ENCODE measurements around the gene RORB. TPM values are rescaled to one million over a fixed set of nuclear protein-coding genes. Genes with fewer than 3 reads are reported as not detected.

Gene RORB
- total RNA-seq, 4 donors from 2014 or later: under 0.01 to 0.66 (median 0.49) TPM

GRCh38 chr9:74503666-74504065 is 6.5 kb downstream of the RORB start:
- intact Hi-C loops (cut with DNase I): no loop called here
- TF ChIP-seq CTCF (IDR thresholded peaks at IDR 0.05) (no peak), EP300 (IDR thresholded peaks at IDR 0.05) (no peak), POLR2A (IDR thresholded peaks at IDR 0.05; ENCODE audit: low read depth) (no peak), POLR2AphosphoS5 (IDR thresholded peaks at IDR 0.05) (no peak)
- Histone ChIP-seq H3K27ac (replicated peaks in 1 of 4) (no peak overlapping the region), H3K36me3 (no peaks in the 10 kb centered on the region), H3K27me3 (peaks cover 0 to 24% (median 14%) of the 10 kb centered on the region in 4 donors), H3K4me1 (peaks cover 3 to 25% (median 18%) of the 10 kb centered on the region in 4 donors), H3K4me3 (no peak overlapping the region), H3K9me3 (no peaks in the 10 kb centered on the region)
- 96% methylated on average over 3 of the region's 3 CpGs for WGBS
- no peak for DNase-seq (ENCODE audit: extremely low spot score)

GRCh38 chr9:74511333-74511732 is 14.2 kb downstream of the RORB start:
- Histone ChIP-seq H3K9me3 (no peaks in the 10 kb centered on the region), H3K4me1 (no peaks in the 10 kb centered on the region), H3K36me3 (no peaks in the 10 kb centered on the region), H3K27ac (replicated peaks in 1 of 4) (no peak overlapping the region), H3K27me3 (no peaks in the 10 kb centered on the region), H3K4me3 (no peak overlapping the region)
- intact Hi-C loops (cut with DNase I): no loop called here
- no peak for TF ChIP-seq POLR2AphosphoS5 (IDR thresholded peaks at IDR 0.05)
- TF ChIP-seq POLR2A (IDR thresholded peaks at IDR 0.05; ENCODE audit: low read depth): no peak
- DNase-seq (ENCODE audit: extremely low spot score): no peak
- WGBS: 87% methylated on average over 2 of the region's 2 CpGs

DNA sequence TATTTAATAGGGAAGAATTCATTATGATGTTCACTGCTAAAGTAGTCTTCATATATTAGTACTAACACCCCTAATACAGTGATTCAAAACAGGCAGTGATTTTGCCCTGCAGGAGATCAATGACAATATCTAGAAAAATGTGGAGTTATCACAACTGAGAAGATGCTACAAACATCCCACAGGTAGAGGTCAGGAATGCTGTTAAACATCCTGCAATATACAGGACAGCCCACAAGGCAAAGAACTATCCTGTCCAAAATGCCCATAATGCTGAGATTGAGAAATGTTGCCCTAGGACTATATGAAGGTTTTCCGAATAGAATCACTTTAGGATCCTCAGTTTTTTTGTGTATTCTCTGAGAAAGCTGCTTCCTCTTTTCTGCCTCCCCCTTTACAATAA is 15.3 kb downstream of the RORB start:
- no peak overlapping the region for H3K27ac ChIP-seq (replicated peaks in 1 of 4)
- no peak for DNase-seq (ENCODE audit: extremely low spot score)
- no peak overlapping the region for H3K4me3 ChIP-seq
- H3K9me3 ChIP-seq: no peaks in the 10 kb centered on the region
- no peak for TF ChIP-seq EP300 (IDR thresholded peaks at IDR 0.05)
- no peak for TF ChIP-seq POLR2A (IDR thresholded peaks at IDR 0.05; ENCODE audit: low read depth)
- no peak for TF ChIP-seq CTCF (IDR thresholded peaks at IDR 0.05)
- TF ChIP-seq POLR2AphosphoS5 (IDR thresholded peaks at IDR 0.05): no peak
- intact Hi-C loops (cut with DNase I): no loop called here
- no peaks in the 10 kb centered on the region for H3K36me3 ChIP-seq
- H3K27me3 ChIP-seq: no peaks in the 10 kb centered on the region
- WGBS: 96% methylated on average over 1 of the region's 1 CpG
- no peaks in the 10 kb centered on the region for H3K4me1 ChIP-seq

DNA sequence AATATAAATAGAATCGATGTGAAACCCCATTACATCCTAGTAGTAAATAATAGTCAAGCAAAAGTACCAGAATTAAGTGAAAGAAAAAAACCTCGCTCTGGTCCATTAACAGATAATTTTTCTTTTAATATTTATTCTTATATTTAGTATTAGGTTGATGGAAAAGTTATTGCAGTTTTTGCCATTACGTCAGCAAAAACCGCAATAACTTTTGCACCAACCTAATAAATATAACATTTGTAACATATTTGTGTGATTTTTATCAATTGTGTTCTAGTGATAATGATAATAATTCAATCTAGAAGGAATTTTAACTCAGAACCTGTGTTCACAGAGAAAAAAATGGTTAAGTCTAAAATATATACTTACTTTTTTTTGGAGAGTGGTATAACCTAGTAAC is 16.1 kb downstream of the RORB start:
- no peak for TF ChIP-seq CTCF (IDR thresholded peaks at IDR 0.05)
- TF ChIP-seq POLR2AphosphoS5 (IDR thresholded peaks at IDR 0.05): no peak
- TF ChIP-seq EP300 (IDR thresholded peaks at IDR 0.05): no peak
- TF ChIP-seq POLR2A (IDR thresholded peaks at IDR 0.05; ENCODE audit: low read depth): no peak
- Histone ChIP-seq H3K27me3 (no peaks in the 10 kb centered on the region), H3K36me3 (no peaks in the 10 kb centered on the region), H3K4me3 (no peak overlapping the region), H3K27ac (replicated peaks in 1 of 4) (no peak overlapping the region), H3K4me1 (no peaks in the 10 kb centered on the region), H3K9me3 (no peaks in the 10 kb centered on the region)
- WGBS: 87% methylated on average over 4 of the region's 4 CpGs
- no peak for DNase-seq (ENCODE audit: extremely low spot score)
- intact Hi-C loops (cut with DNase I): no loop called here

DNA sequence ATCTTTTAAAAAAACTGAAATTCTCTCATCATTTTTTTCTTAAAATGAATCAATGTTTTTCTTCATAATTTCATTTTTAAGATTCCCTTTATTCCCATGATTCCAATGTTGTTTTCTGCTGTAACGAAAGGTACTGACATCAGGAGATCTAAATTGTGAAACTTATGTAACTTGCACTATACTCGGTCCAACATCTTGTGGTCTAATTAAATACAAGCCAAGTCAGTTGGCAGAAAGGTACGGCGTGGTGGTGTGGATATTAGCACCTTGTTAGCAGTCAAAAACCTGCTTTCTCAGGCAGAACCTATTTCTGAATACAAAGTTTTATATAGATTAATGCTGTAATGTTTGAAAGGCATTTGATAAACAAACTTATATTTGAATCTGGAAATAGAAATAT is 20.1 kb downstream of the RORB start:
- intact Hi-C loops (cut with DNase I): no loop called here
- H3K4me1 ChIP-seq: no peaks in the 10 kb centered on the region
- no peak for DNase-seq (ENCODE audit: extremely low spot score)
- no peak for TF ChIP-seq CTCF (IDR thresholded peaks at IDR 0.05)
- TF ChIP-seq POLR2A (IDR thresholded peaks at IDR 0.05; ENCODE audit: low read depth): no peak
- TF ChIP-seq EP300 (IDR thresholded peaks at IDR 0.05): no peak
- no peak for TF ChIP-seq POLR2AphosphoS5 (IDR thresholded peaks at IDR 0.05)
- H3K27ac ChIP-seq (replicated peaks in 1 of 4): no peak overlapping the region
- 86% methylated on average over 4 of the region's 4 CpGs for WGBS
- H3K9me3 ChIP-seq: no peaks in the 10 kb centered on the region
- no peak overlapping the region for H3K4me3 ChIP-seq
- no peaks in the 10 kb centered on the region for H3K36me3 ChIP-seq
- no peaks in the 10 kb centered on the region for H3K27me3 ChIP-seq
